HG03139 (cell line): ENCODE measurements around the gene GMPR.

Source experiments
- ATAC-seq: cut with Tn5 transposase; IDR thresholded peaks from one replicate; pipeline ENCODE4 v1.9.1; 2021; ENCODE audit not compliant: unreplicated experiment

GMPR gene

GRCh38 chr6:16296061-16296670 lies 57.8 kb downstream of the GMPR start:
- ATAC-seq, result no peak

- ATAC-seq, result no peak
These were observed 61.5 kb downstream of the GMPR start for GRCh38 chr6:16299861-16300260.

- peak; percentile 42 for ATAC-seq
These were observed 63.1 kb downstream of the GMPR start for GRCh38 chr6:16301511-16301910.

GRCh38 chr6:16302721-16303552 lies 64.5 kb downstream of the GMPR start:
- no peak for ATAC-seq

GRCh38 chr6:16305246-16305725 lies 66.9 kb downstream of the GMPR start:
- peak; percentile 85 for ATAC-seq

- peak; percentile 18 for ATAC-seq
These were observed 67.4 kb downstream of the GMPR start for GRCh38 chr6:16305788-16306187.

- no peak for ATAC-seq
These were observed 67.9 kb downstream of the GMPR start for GRCh38 chr6:16306334-16306733.

- ATAC-seq, result no peak
These were observed 73.4 kb downstream of the GMPR start for GRCh38 chr6:16311763-16312162.

GRCh38 chr6:16313732-16314131 lies 75.3 kb downstream of the GMPR start:
- no peak for ATAC-seq

GRCh38 chr6:16314296-16314695 lies 75.9 kb downstream of the GMPR start:
- no peak for ATAC-seq

- ATAC-seq, result no peak
These were observed 78.4 kb downstream of the GMPR start for GRCh38 chr6:16316741-16317251.

- ATAC-seq, result no peak
These were observed 80.2 kb downstream of the GMPR start for GRCh38 chr6:16318538-16318937.

- no peak for ATAC-seq
These were observed 80.8 kb downstream of the GMPR start for GRCh38 chr6:16318953-16319720.

GRCh38 chr6:16319813-16320532 lies 81.6 kb downstream of the GMPR start:
- peak; percentile 57 for ATAC-seq

- ATAC-seq, result no peak
These were observed 82.3 kb downstream of the GMPR start for GRCh38 chr6:16320533-16321340.

- no peak for ATAC-seq
These were observed 82.9 kb downstream of the GMPR start for GRCh38 chr6:16321341-16321710.

- no peak for ATAC-seq
These were observed 83.4 kb downstream of the GMPR start for GRCh38 chr6:16321826-16322225.

- ATAC-seq, result peak; percentile 80
These were observed 84.4 kb downstream of the GMPR start for GRCh38 chr6:16322666-16323312.

GRCh38 chr6:16324184-16324583 lies 85.8 kb downstream of the GMPR start:
- ATAC-seq, result no peak
